ENCODE measurements around the gene ACACA.

DNA sequence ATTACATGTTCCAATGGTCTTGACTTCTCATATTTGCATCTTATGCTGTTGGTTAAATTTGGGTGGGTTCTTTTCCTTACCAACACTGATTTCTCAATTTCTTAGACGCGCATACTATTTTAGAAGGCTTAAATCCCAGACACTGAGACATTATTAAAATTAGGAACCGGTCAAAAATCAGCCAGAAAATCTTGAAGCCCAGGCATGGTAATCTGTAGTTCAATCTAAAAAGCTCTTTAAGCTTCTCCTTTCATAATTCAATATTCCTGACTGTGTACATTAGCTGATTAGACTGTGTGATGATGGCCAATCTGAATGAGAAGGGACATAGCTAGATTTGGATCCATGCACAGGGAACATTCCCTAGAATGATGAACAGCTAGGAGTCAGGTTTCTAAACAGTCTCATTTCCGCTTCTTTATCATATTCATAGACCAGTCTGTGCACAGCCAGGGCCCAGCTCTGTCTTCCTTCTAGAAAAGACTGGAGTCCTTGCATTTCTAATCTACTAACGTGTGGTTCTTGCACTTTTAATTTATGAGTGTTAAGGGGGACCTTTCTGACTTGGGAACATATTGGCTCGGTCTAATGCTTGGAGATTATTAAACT is 268.6 kb downstream of the ACACA start:
- TF ChIP-seq CTCF (IDR thresholded peaks at IDR 0.05; ENCODE audit: low read depth, low read length, poor library complexity, severe bottlenecking) (no peak), EZH2phosphoT487 (IDR thresholded peaks at IDR 0.05; ENCODE audit: borderline replicate concordance, low read length) (no peak)

Data from DOHH2 (cell line).